Kidney epithelial cell (primary cell): ENCODE measurements around the gene ANKRD10. TPM values are rescaled to one million over a fixed set of nuclear protein-coding genes. Genes with fewer than 3 reads are reported as not detected.

Experiments
- DNase-seq: peaks from one replicate; pipeline ENCODE4 v3.0.0-alpha.2; 2010; ENCODE audit warnings: low read depth
- H3K27me3 ChIP-seq: 2 replicates; pipeline ENCODE4 v1.6.0; 2011; ENCODE audit warnings: low read length; ENCODE audit not compliant: control insufficient read depth, insufficient read depth
- H3K36me3 ChIP-seq: 2 replicates; pipeline ENCODE4 v1.5.1; 2011; ENCODE audit warnings: low read length; ENCODE audit not compliant: control insufficient read depth, insufficient read depth
- H3K4me3 ChIP-seq: 2 replicates; pipeline ENCODE4 v1.5.1; 2011; ENCODE audit warnings: low read depth, mild to moderate bottlenecking, control low read depth, low read length
- CTCF ChIP-seq: IDR thresholded peaks from 2 replicates; pipeline ENCODE4 v1.5.1; 2011; ENCODE audit warnings: mild to moderate bottlenecking, moderate library complexity, low read length, control low read depth, inconsistent platforms; ENCODE audit not compliant: insufficient read depth, poor library complexity, severe bottlenecking
- total RNA-seq: library from RNA; depleted of rRNA; stranded (reverse); fragments of >200 nt; gene quantifications from 2 replicates; pipeline ENCODE4 v1.2.3, GENCODE V29; 2015

Gene ANKRD10
- total RNA-seq, 1 donor from 2014 or later, result 72.4 TPM

- Histone ChIP-seq H3K4me3 (no peak overlapping the region), H3K36me3 (no peaks in the 10 kb centered on the region), H3K27me3 (peaks cover 7% of the 10 kb centered on the region)
- TF ChIP-seq CTCF, result no peak
- no peak for DNase-seq
These were observed 5.2 kb upstream of the ANKRD10 start for GRCh38 chr13:110920038-110920437.

- no peak for TF ChIP-seq CTCF
- Histone ChIP-seq H3K4me3 (no peak overlapping the region), H3K27me3 (no peaks in the 10 kb centered on the region), H3K36me3 (no peaks in the 10 kb centered on the region)
- peak; percentile 34 for DNase-seq
These were observed 1.7 kb upstream of the ANKRD10 start for GRCh38 chr13:110916301-110917142.

GRCh38 chr13:110915874-110916206, 971 bp upstream of the ANKRD10 start:
- no peak for TF ChIP-seq CTCF
- Histone ChIP-seq H3K27me3 (no peaks in the 10 kb centered on the region), H3K36me3 (no peaks in the 10 kb centered on the region), H3K4me3 (peak overlapping the region; percentile 100)
- DNase-seq, result no peak

- no peak for DNase-seq
- no peak for TF ChIP-seq CTCF
- no peaks in the 10 kb centered on the region for H3K36me3 ChIP-seq
- no peaks in the 10 kb centered on the region for H3K27me3 ChIP-seq
- H3K4me3 ChIP-seq, result peak overlapping the region; percentile 100
These were observed 375 bp downstream of the ANKRD10 start for GRCh38 chr13:110914331-110915056.

DNA sequence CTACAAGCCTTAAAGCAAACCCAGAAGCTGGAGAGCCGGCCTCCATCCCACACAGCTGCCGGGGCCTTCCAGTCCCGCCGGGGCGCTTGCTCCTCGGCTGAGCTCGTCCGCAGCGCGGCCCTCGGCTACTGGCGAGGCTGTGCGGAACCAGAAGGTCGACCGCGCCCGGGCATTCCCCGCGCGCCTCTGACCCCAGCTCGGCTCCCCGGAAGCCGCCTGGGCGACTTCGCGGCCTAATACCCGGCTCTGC, 863 bp downstream of the ANKRD10 start:
- Histone ChIP-seq H3K27me3 (no peaks in the 10 kb centered on the region), H3K4me3 (peak overlapping the region; percentile 100), H3K36me3 (no peaks in the 10 kb centered on the region)
- TF ChIP-seq CTCF, result no peak
- DNase-seq, result no peak
